DMS114 treated with DMSO at 0.1 percent for 48 hours (cell line): ENCODE data around the gene DDR1.
"Not testable (repeated sequence)": the region's sequence is repeated elsewhere in the genome, so short reads cannot be mapped to it uniquely, and the experiment has no call there.

Experiments used
- DNase-seq: peaks from one replicate; lab custom pipeline; 2025; ENCODE audit not compliant: unreplicated experiment; lab: John Stamatoyannopoulos, UW

DDR1 gene

DNA sequence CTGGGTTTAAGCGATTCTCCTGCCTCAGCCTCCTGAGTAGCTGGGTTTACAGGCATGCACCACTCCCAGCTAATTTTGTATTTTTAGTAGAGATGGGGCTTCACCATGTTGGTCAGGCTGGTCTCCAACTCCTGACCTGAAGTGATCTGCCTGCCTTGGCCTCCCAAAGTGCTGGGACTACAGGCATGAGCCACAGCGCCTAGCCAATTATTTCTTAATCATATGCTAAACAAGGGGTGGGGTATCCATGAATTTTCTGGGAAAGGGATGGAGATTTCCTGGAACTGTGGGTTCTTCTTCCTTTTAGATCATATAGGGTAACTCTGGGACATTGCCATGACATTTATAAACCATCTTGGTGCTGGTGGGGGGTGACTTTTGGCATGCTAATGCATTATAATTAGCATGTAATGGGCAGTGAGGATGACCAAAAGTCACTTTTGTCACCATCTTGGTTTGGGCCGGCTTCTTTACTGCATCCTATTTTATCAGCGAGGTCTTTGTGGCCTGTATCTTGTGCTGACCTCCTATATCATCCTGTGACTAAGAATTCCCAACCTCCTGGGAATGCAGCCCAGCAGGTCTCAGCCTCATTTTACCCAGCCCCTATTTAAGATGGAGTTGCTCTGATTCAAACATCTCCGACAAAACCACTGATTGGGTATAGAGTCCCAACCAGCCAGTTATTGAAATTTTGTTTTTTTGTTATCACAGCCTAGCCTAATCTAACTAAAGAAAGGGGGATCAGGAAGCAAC, 29.9 kb upstream of the DDR1 start:
- no peak for DNase-seq

DNA sequence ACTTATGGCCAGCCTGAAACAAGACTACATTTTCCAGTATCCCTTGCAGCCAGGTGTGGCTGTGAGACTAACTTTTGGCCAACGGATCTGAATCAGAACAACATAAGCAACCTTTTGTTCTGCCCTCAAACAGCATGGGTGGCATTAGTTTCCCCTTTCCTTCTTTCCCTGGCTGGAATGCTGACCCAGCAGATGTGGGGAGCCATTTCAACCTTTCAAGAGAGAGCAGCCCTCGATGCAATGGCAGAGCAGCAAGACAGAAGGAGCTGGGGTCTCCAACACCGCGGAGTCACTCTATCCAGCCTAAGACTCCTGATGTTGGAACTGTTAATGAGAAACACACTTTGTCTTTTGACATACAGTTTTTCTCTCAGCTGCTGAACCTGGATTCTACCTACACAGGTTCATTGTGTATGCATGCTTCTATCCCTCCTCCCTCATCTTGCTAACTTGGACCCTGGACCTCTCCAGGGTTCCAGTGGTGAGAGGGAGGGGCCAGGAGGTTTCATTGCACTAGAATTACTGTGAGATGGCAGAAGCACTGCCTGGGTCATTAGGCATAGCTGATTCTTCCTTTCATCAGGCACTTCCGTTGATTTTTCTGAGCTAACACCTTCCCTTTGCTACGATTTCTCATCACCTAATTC, 28.8 kb upstream of the DDR1 start:
- no peak for DNase-seq

DNA sequence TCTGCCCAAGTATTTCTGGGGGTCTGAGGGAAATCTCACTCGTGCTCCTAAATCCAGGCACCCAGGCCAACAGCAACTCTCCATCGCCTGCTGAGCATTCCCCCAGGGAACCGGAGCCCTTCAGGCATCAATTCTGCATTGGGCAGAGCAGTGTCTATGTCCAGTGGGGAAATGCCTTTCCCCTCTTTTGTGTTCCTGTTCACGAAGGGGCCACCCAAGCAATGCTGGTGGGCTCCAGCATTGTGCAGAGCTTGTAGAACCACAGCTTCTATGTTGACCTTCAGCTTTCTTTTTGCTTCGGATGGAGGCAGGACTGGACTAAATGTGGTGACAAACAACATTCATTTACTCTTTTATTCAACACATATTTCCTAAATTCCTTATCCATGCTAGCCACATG, 27.2 kb upstream of the DDR1 start:
- no peak for DNase-seq

DNA sequence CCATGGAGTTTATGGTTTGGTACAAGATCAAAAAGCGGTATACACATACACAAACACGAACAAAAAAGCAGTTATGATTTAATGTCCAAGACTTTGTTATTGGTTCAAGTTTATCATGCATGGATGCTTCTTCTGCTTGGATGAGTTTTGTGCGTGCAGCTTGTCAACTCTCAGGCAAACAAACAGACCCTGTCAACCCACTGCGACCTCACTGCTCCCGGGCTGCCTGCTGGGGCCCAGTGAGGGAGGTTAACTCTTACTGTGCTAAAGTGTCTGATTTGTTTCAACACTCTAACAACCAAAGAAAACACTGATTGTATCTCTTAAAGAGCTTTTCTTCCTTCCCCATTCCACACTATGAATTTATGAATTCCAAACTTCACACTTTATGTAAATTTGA, 26.8 kb upstream of the DDR1 start:
- no peak for DNase-seq

DNA sequence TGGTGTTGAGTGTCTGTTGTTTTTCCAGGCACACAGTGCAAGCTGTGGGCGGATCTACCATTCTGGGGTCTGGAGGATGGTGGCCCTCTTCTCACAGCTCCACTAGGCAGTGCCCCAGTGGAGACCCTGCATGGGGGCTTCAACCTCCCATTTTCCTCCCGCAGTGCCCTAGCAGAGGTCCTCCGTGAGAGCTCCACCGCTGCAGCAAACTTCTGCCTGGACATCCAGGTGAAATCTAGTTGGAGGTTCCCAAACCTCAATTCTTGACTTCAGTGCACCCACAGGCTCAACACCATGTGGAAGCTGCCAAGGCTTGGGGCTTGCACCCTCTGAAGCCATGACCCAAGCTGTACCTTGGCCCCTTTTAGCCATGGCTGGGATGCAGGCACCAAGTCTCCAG, 24.6 kb upstream of the DDR1 start:
- DNase-seq = not testable (repeated sequence)

DNA sequence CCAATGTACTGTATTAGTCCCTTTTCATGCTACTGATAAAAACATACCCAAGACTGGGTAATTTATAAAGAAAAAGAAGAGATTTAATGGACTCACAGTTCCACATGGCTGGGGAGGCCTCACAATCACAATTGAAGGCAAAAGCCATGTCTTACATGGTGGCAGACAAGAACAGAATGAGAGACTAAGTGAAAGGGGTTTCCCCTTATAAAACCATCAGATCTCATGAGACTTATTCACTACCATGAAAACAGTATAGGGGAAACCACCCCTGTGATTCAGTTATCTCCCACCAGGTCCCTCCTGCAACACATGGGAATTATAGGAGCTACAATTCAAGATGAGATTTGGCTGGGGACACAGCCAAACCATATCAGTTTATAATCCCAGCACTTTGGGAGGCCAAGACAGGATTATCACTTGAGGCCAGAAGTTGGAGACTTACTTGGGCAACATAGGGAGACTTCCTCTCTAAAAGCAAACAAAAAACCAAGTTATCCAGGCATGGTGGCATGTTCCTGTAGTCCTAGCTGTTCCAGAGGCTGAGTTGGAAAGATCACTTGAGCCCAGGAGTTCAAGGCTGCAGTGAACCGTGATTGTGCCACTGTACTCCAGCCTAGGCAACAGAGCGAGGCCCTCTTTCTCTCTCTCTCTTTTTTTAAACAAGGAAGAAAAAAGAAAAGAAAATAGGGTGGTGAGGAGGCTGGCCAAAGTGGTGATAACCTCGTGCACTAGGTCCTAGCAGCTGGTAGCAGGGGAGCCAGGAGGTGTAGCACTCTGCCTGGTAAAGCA, 22.9 kb upstream of the DDR1 start:
- DNase-seq = no peak

DNA sequence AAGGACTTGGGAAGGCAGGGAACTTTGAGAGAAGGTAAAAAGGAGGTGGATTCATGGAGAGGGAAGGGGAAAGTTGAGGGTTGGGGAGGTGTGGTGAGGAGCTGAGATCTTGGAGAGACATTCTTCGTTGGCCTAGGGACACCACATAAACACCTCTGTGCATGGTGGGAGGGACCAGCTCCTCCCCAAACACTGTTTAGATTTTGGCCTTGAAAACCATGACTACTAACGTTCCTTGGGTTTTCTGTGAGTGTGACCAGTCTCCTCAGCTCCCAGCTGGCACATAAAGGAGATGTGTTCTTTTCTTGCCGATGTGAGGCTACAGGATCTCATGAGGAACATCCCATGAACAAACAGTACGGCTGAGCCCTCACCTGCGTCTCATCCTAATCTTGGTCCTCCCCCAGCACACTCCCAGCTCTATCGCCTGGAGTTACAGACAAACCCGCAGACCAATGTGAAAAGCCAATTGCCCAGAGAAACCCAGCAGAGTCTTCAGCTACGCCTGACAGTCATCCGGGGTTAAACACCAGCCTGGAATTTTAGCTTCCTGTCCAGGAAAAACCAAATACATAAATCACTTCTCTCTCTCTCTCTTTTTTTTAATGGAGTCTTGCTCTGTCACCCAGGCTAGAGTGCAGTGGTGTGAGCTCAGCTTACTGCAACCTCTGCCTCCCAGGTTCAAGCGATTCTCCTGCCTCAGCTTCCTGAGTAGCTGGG, 22.0 kb upstream of the DDR1 start:
- no peak for DNase-seq

DNA sequence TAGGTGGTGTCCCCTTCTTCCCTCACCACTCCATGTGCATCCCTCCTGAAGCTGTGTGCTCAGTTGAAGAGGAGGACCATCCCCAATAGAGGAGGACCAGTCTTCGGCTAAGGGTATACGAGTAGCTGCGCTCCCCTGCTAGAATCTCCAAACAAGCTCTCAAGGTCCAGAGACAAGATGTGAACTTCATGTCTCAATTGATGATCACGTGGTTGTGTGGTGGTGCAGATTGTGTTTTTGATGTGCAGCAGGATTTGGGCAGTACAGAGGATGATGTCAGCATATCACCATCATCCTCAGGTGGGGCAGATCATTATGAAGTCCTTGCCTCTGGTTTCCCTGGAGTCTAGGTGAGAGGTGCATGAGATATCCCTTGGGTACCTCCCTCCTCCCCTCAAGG, 20.0 kb upstream of the DDR1 start:
- no peak for DNase-seq

DNA sequence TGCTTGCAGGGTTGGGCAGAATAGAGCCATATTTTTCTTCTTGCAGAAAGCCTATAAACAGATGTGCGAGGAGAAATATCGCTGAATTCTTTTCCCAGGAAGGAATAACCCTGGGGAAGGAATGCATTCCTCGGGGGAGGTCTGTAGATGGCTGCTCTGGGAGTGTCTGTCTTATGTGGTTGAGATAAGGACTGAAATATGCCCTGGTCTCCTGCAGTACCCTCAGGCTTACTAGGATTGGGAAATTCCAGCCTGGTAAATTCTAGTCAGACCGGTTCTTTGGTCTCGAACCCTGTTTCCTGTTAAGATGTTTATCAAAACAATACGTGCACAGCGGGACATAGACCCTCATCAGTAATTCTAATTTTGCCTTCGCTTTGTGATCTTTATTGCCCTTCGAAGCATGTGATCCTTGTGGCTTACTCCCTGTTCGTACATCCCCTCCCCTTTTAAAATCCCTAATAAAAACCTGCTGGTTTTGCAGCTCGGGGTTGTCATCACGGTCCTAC, 15.0 kb upstream of the DDR1 start:
- not testable (repeated sequence) for DNase-seq

DNA sequence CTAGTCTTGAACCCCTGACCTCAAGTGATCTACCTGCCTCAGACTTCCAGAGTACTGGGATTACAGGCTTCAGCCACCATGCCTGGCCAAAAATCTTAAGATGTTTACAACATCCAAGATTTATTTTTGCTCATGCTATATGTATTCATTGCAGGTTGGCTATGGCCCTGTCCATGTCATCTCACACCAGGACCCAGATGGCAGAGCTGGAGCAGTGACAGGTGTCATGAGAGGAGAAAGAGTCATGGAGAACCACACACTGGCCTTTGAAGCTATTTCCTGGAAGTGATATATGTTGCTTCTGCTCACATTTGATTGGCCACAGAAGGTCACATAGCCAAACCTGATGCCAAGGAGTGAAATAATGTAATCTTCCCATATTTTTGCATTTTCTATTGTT, 13.8 kb upstream of the DDR1 start:
- DNase-seq = no peak

DNA sequence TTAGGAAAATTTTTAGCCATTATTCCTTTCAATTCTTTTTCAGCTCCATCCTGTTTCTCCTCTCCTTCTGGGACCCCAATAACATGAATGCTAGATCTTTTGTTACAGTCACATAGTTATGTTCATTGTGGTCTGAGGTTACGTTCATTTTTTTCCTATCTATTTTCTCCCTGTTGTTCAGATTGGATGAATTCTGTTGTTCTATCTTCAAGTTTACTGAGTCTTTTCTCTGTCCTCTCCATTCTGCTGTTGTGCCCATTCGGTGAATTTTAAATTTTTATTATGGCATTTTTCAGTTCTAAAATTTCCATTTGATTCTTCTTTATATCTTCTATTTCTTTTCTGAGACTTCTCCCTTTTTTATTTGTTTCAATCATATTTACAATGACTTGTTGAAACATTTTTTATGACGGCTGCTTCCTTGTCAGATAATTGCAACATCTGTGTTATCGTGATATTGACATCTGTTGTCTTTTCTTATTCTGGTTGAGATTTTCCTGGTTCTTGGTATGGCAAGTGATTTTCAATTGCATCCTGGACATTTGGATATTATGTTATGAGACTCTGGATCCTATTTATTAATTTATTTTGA, 12.6 kb upstream of the DDR1 start:
- no peak for DNase-seq

DNA sequence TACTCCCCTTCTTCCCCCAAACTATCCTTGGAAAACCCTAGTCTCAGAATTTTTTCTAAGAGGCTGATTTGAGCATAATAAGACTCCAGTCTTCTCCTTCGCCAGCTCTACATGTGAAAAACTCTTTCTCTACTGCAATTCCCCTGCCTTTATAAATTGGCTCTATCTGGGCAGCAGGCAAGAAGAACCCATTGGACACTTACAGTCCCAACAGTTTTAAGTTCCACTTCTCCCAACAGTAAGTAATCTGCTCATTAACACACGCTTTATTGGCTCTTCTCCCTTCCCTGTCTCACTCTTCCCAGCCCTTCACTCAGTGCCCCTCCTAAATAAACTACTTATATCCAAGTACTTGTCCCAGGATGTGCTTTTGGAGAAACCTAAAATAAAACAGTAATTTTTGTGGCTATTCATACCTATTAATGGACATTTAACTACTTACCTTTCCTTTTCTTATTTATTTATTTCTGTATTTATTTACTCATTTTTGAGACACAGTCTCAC, 11.1 kb upstream of the DDR1 start:
- DNase-seq = no peak

DNA sequence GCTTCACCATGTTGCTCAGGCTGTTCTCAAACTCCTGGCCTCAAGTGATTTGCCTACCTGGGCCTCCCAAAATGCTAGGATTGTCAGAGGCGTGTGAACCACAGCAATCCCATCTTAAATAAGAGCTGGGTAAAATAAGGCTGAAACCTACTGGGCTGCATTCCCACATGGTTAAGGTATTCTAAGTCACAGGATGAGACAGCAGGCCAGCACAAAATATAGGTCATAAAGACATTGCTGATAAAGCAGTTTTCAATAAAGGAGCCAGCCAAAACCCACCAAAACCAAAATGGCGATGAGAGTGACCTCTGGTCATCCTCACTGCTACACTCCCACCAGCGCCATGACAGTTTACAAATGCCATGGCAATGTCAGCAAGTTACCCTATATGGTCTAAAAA, 10.5 kb upstream of the DDR1 start:
- DNase-seq = not testable (repeated sequence)

DNA sequence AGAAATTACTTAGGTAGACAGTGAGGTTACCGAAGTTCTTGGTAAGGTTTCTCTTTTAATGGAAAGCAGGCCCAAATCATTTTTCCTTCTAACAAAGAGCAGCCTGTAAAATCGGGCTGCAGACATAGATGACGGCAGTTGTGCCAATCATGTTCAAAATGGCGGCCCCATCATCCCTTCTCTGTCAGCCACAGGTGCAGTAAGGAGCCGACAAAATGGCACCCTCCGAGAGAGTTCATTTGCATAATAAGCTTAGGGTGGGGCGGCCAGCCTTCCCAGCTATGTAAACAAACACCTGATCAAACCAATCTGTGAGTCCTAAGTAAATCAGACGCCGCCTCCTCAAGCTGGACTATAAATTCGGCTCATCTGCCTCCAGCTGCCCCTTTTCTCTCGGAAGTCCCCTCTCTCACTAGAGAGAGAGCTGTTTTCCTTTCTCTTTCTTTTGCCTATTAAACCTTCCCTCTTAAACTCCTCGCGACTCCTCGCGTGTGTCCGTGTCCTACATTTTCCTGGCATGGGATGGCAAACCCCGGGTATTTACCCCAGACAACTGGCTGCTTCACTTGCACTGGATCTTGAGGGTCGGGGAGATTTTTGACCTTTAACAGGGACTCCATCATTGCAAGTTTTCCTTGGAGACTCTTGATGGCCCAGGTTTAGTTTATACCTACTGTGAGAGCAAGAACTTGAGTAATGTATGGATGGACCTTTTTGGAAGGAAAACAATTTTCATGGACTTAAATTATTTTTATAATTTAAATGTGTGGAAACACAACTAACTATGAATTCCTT, 8.9 kb upstream of the DDR1 start:
- DNase-seq = no peak

DNA sequence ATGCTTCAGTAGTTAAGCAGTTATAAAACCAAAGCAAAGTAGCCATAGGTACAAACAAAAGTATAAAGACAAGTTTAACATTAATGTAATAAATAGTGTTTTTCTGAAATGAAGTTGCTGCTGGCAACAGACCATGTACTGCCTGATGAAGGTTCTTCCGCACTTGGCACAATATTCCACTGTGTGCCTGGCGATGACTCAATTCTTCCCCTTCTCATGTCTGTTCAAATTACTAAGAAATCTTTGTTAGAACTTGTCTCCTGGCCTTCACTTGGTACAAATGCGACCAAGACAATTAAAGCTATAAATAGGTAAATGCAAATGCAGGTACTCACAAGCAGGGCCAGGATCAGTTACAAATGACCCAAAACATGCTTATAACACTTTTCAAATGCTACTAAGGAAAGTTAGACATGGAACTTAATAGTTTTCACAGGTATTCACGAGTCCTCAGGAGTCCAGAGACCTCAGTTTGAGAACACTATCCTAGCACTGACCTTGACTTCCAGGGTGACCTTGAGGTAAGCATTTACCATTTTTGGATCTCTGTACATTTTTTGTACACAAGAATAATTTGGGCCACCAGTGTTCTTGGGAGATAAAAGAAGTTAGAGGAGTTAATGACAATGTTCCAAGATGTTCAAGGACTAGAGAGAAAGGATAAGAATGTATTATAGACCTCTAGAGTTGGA, 8.1 kb upstream of the DDR1 start:
- no peak for DNase-seq

DNA sequence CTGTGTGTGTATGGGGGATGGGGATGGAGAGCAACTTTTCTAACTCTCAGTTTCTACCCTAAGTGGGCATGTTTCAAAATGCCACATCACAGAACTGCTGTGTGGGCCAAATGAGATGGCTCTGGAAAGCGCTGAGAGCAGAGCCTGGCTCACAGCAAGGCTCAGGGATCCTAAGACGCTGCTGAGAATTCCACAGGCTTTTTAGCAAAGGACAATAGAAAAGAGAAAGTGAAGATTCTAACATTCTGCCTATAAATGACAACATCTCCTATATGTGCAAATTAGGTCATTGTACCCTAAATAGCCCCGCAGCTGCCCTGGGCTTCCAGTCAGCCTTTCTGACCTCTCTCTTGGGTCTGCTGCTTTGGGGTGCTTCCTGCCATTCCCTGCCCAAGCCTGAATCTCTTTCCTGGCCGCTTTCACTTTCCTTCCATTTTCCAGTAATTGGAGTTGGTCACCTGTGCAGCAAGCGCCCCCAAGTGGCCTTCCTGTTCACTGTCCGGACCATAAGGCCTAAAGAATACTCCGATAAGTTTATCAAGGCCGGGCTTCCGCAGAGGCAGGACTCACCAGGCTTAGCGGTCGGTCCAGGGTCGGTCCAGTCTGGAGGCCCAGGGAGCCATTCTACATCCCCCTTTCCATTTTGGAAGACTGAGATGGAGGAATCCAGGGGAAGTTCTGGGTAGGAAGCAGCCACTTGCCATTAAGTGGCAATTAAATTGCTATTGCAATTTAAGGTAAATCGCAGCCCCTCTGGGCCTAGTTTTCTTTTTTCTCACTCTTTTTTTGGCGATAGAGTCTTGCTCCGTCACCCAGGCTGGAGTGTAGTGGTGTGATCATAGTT, 6.7 kb upstream of the DDR1 start:
- peak; percentile 88 for DNase-seq

DNA sequence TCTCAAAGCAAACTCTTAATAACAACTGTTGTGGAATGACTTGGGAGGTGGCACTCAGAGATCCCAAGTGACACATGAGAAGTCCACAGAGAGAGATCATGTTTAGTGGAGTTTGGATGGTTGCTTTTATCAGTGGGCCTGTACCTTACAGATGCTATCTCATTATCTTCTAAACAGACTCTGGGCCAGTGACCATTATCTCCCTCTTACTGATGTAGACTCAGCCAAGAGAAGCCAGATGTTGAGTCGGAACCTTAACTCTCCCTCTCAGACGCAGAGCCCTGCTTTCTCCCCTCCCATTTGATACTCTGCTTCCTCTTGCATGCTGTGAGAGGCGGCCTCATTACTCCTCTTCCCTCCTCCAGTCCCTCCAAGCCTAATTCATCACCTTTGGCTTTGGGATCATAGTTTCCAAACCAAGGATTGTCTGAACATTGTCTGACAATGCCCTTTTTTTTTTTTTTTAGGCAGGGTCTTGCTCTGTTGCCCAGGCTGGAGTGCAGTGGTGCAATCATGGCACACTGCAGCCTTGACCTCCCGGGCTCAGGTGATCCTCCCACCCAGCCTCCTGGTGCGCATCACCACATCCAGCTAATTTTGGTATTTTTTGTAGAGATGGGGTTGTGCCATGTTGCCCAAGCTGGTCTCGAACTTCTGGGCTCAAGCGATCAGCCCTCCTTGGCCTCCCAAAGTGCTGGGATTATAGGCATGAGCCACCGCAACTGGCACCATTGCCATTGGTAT, 4.5 kb upstream of the DDR1 start:
- no peak for DNase-seq
